ENCODE measurements around the gene STPG4. TPM values are rescaled to one million over a fixed set of nuclear protein-coding genes. Genes with fewer than 3 reads are reported as not detected.

The STPG4 gene
- total RNA-seq, 1 experiment from 2014 or later: 10.6 TPM

- POLR2A ChIA-PET: no interaction called here
These were observed 57.5 kb downstream of the STPG4 start for GRCh38 chr2:47097563-47097962.

More at GRCh38 chr2:47097563-47097962, 57.5 kb downstream of the STPG4 start:
- Histone ChIP-seq H3K9ac (ENCODE audit: low read length) (no peak overlapping the region), H3K4me3 (replicated peaks in 1 of 2; ENCODE audit: low read depth in 1 of 2, low read length in 2 of 2) (no peak overlapping the region), H3K36me3 (ENCODE audit: control insufficient read depth in 1 of 2, insufficient read depth in 2 of 2, low read length in 2 of 2) (no peaks in the 10 kb centered on the region), H2AFZ (ENCODE audit: low read depth, low read length, poor library complexity, severe bottlenecking) (no peak overlapping the region), H3K9me2 (ENCODE audit: insufficient read depth) (no peaks in the 10 kb centered on the region), H3K4me2 (ENCODE audit: low read length) (no peak overlapping the region), H3K79me2 (ENCODE audit: insufficient read depth, low read length) (peaks cover 81% of the 10 kb centered on the region), H3K27ac (ENCODE audit: low read depth, low read length) (no peak overlapping the region), H3K27me3 (ENCODE audit: insufficient read depth, low read length) (no peaks in the 10 kb centered on the region), H3K9me3 (ENCODE audit: control insufficient read depth in 1 of 2, insufficient read depth in 1 of 2, low read depth in 1 of 2, low read length in 2 of 2) (no peaks in the 10 kb centered on the region), H4K20me1 (ENCODE audit: insufficient read depth) (no peaks in the 10 kb centered on the region), H3K4me1 (ENCODE audit: control insufficient read depth in 1 of 2, insufficient read depth in 2 of 2, low read length in 2 of 2) (no peaks in the 10 kb centered on the region)
- CTCF ChIA-PET: no interaction called here
- TF ChIP-seq ATF3 (IDR thresholded peaks at IDR 0.05) (no peak), POLR2A (IDR thresholded peaks at IDR 0.05; ENCODE audit: borderline replicate concordance, extremely low read depth, insufficient read depth, insufficient read length) (no peak), CTCF (IDR thresholded peaks at IDR 0.05 in 2 of 3, conservative IDR thresholded peaks at IDR 0.05 in 1 of 3; ENCODE audit: borderline replicate concordance in 1 of 3, insufficient read depth in 1 of 3, low read depth in 2 of 3, low read length in 2 of 3) (no peak), EZH2phosphoT487 (IDR thresholded peaks at IDR 0.05; ENCODE audit: borderline replicate concordance) (no peak), ZFX (IDR thresholded peaks at IDR 0.05) (no peak), ELF1 (IDR thresholded peaks at IDR 0.05; ENCODE audit: borderline replicate concordance, low read depth) (no peak), YY1 (IDR thresholded peaks at IDR 0.05; ENCODE audit: extremely low read depth, insufficient replicate concordance, low read depth, low read length) (no peak), REST (IDR thresholded peaks at IDR 0.05; ENCODE audit: low read depth) (no peak), RAD21 (IDR thresholded peaks at IDR 0.05; ENCODE audit: low read depth) (no peak), SIN3A (IDR thresholded peaks at IDR 0.05; ENCODE audit: low read depth) (no peak), CBX3 (IDR thresholded peaks at IDR 0.05; ENCODE audit: low read depth) (no peak), EZH2 (IDR thresholded peaks at IDR 0.05) (no peak), EGR1 (IDR thresholded peaks at IDR 0.05; ENCODE audit: low read depth) (no peak), CEBPB (IDR thresholded peaks at IDR 0.05; ENCODE audit: low read depth) (no peak), TCF7L2 (IDR thresholded peaks at IDR 0.05; ENCODE audit: borderline replicate concordance, extremely low read depth, insufficient read depth, insufficient read length) (no peak), SRF (IDR thresholded peaks at IDR 0.05; ENCODE audit: low read depth) (no peak), MAX (IDR thresholded peaks at IDR 0.05) (no peak), POLR2AphosphoS5 (IDR thresholded peaks at IDR 0.05; ENCODE audit: low read depth, low read length) (no peak), FOSL1 (IDR thresholded peaks at IDR 0.05; ENCODE audit: low read depth) (no peak)
- no TSS peak for BruUV-seq (replicated peaks)
- DNase-seq (ENCODE audit: low read depth, low spot score) (no peak), ATAC-seq (no peak)
- RAD21 ChIA-PET (ENCODE audit: low non-redundant PET in 1 of 2, low total read pairs in 2 of 2, uncharacterized antibody in 2 of 2, unreplicated experiment in 2 of 2): no interaction called here
- intact Hi-C loops (cut with micrococcal nuclease): no loop called here
